OCI-LY1 (cell line): ENCODE measurements around the gene ZFPL1.

Experiments used
- EZH2 ChIP-seq: fragments of 200-600 bp; sonication (generic), shearing (Covaris generic); IDR thresholded peaks from 2 replicates; pipeline ENCODE4 v1.8.0; 2017; ENCODE audit warnings: borderline replicate concordance, mixed run types, mild to moderate bottlenecking, antibody characterized with exemption, low read length, moderate library complexity, mixed read lengths
- TF ChIP-seq, protein P1 (sequence below): fragments of 200-600 bp; sonication (generic), shearing (Covaris generic); IDR thresholded peaks from 2 replicates; pipeline ENCODE4 v1.5.1; 2017; ENCODE audit warnings: mild to moderate bottlenecking, antibody characterized with exemption, low read length, moderate library complexity, mixed read lengths

DNA sequence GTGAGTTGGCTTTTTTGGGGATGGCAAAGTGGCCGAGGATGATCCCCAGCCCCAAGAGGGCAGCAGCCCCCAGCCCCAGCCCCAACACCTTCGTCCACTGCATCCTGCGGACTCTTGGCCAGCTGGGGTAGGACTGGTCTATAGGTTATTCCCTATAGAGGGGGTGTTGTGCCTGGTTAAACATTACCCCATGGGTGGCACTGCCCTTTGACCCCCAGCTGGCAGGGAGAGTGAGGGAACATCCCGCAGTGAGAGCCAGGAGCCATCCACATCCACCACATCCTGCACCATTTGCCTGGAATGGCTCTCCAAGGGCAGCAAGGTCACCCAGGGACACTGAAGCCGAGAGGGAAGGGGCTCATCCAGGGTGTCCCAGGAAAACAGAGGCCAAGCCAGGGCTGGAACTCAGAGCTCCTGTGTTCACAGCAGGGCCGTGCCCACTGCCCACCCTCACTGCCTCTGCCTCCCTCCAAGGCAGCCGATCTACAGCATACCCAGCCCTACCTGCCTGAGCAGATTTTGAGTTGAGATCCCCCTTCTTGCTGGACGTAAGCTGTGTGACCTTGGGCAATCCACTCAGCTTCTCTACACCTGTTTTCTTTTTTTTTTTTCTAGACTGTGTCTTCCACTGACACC lies 25.5 kb upstream of the ZFPL1 start, which contains the start of gene NAALADL1:
- TF ChIP-seq EZH2, result no peak
- TF ChIP-seq, protein P1, sequence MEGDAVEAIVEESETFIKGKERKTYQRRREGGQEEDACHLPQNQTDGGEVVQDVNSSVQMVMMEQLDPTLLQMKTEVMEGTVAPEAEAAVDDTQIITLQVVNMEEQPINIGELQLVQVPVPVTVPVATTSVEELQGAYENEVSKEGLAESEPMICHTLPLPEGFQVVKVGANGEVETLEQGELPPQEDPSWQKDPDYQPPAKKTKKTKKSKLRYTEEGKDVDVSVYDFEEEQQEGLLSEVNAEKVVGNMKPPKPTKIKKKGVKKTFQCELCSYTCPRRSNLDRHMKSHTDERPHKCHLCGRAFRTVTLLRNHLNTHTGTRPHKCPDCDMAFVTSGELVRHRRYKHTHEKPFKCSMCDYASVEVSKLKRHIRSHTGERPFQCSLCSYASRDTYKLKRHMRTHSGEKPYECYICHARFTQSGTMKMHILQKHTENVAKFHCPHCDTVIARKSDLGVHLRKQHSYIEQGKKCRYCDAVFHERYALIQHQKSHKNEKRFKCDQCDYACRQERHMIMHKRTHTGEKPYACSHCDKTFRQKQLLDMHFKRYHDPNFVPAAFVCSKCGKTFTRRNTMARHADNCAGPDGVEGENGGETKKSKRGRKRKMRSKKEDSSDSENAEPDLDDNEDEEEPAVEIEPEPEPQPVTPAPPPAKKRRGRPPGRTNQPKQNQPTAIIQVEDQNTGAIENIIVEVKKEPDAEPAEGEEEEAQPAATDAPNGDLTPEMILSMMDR, result no peak
